DMS53 treated with DMSO at 0.1 percent for 48 hours (cell line): Measurements from ENCODE around the gene OR4A47.
"Not testable (repeated sequence)": the region's sequence is repeated elsewhere in the genome, so short reads cannot be mapped to it uniquely, and the experiment has no call there.

Experiments
- DNase-seq: peaks from one replicate; lab custom pipeline; 2025; ENCODE audit not compliant: unreplicated experiment; lab: John Stamatoyannopoulos, UW

Gene OR4A47

GRCh38 chr11:48488493-48488892, at the start of gene OR4A47:
OR4A47 (plus strand) TSS chr11:48488793; CDS start chr11:48488793, 0 bp downstream.
- not testable (repeated sequence) for DNase-seq

GRCh38 chr11:48455909-48456308, 32.7 kb upstream of the OR4A47 start:
- not testable (repeated sequence) for DNase-seq

- peak; percentile 2 for DNase-seq
These were observed 14.6 kb upstream of the OR4A47 start for GRCh38 chr11:48473966-48474365.

GRCh38 chr11:48474703-48475102, 13.9 kb upstream of the OR4A47 start:
- DNase-seq = peak; percentile 12

- not testable (repeated sequence) for DNase-seq
These were observed 17.6 kb downstream of the OR4A47 start for GRCh38 chr11:48506169-48506568.

- no peak for DNase-seq
These were observed 50.4 kb downstream of the OR4A47 start for GRCh38 chr11:48538991-48539390.
